GM18505 (cell line): Measurements from ENCODE around the gene RFC2.
"Not testable (repeated sequence)": the region's sequence is repeated elsewhere in the genome, so short reads cannot be mapped to it uniquely, and the experiment has no call there.

Experiments used
- ATAC-seq: cut with Tn5 transposase; IDR thresholded peaks from one replicate; pipeline ENCODE4 v1.9.1; 2021; ENCODE audit not compliant: unreplicated experiment
- POLR2A ChIP-seq: IDR thresholded peaks from 4 replicates; pipeline ENCODE4 v1.6.1; 2011; ENCODE audit warnings: borderline replicate concordance; ENCODE audit not compliant: insufficient read depth, insufficient read length; ENCODE audit errors: extremely low read depth

RFC2 gene

GRCh38 chr7:74207586-74207985 is 46.6 kb downstream of the RFC2 start:
- no peak for ATAC-seq
- TF ChIP-seq POLR2A: no peak

GRCh38 chr7:74206589-74207120 is 47.5 kb downstream of the RFC2 start:
- no peak for TF ChIP-seq POLR2A
- no peak for ATAC-seq

GRCh38 chr7:74206052-74206451 is 48.1 kb downstream of the RFC2 start:
- ATAC-seq: not testable (repeated sequence)

- ATAC-seq: no peak
- TF ChIP-seq POLR2A: no peak
Observed at GRCh38 chr7:74203956-74204618, 50.1 kb downstream of the RFC2 start.

GRCh38 chr7:74202841-74203556 is 51.2 kb downstream of the RFC2 start:
- ATAC-seq: no peak
- no peak for TF ChIP-seq POLR2A

GRCh38 chr7:74199551-74200355 is 54.4 kb downstream of the RFC2 start:
- ATAC-seq: no peak
- no peak for TF ChIP-seq POLR2A

GRCh38 chr7:74197449-74198124 is 56.6 kb downstream of the RFC2 start:
- no peak for TF ChIP-seq POLR2A

GRCh38 chr7:74195968-74196654 is 58.1 kb downstream of the RFC2 start:
- ATAC-seq: not testable (repeated sequence)

More at GRCh38 chr7:74197449-74198124, 56.6 kb downstream of the RFC2 start:
- no peak for ATAC-seq

GRCh38 chr7:74195139-74195860 is 58.9 kb downstream of the RFC2 start:
- not testable (repeated sequence) for ATAC-seq

- no peak for ATAC-seq
- TF ChIP-seq POLR2A: no peak
Observed at GRCh38 chr7:74194686-74195085, 59.5 kb downstream of the RFC2 start.

GRCh38 chr7:74193913-74194312 is 60.3 kb downstream of the RFC2 start:
- no peak for TF ChIP-seq POLR2A
- ATAC-seq: no peak

- no peak for TF ChIP-seq POLR2A
- no peak for ATAC-seq
Observed at GRCh38 chr7:74193054-74193453, 61.1 kb downstream of the RFC2 start.
